ENCODE results near the gene TYMP. TPM values are rescaled to one million over a fixed set of nuclear protein-coding genes. Genes with fewer than 3 reads are reported as not detected.

The TYMP gene
- total RNA-seq, 3 donors from 2014 or later (not counting 1 experiment from before 2014, with no cell fraction given) = 17.7 to 44.6 (median 32.4) TPM

GRCh38 chr22:50486561-50487289, 43.1 kb downstream of the TYMP start, which contains the start of gene MIOX:
MIOX (plus strand) TSS chr22:50486859; CDS start chr22:50486898, 39 bp downstream.
- Histone ChIP-seq H3K27me3 (ENCODE audit: control insufficient read depth, insufficient read depth, low read length) (peaks cover 14% of the 10 kb centered on the region), H3K9me3 (ENCODE audit: control insufficient read depth, insufficient read depth, low read length) (no peaks in the 10 kb centered on the region), H3K4me1 (ENCODE audit: control insufficient read depth, insufficient read depth, low read length) (peaks cover 18% of the 10 kb centered on the region), H3K27ac (ENCODE audit: low read length) (no peak within 1 kb of the TSS), H3K4me3 (ENCODE audit: low read length) (no peak within 1 kb of the TSS), H3K36me3 (ENCODE audit: control insufficient read depth, insufficient read depth, low read length) (no peaks in the 10 kb centered on the region)
- Mint-ChIP-seq H3K4me1 (peaks cover 0 to 5% of the 10 kb centered on the region in 2 donors), H3K27me3 (ENCODE audit: low read depth in 2 of 2) (peaks cover 8 to 9% of the 10 kb centered on the region in 2 donors), H3K27ac (no peak within 1 kb of the TSS), H3K9me3 (no peaks in the 10 kb centered on the region), H3K4me3 (no peak within 1 kb of the TSS), H3K36me3 (no peaks in the 10 kb centered on the region)
- no peak for ATAC-seq
- TF ChIP-seq CTCF (IDR thresholded peaks at IDR 0.05) = no peak
- intact Hi-C loops (cut with micrococcal nuclease) = no loop called here
- 79% methylated on average over 23 of the region's 23 CpGs for WGBS (ENCODE audit: insufficient coverage)
- no peak for DNase-seq

- Histone ChIP-seq H3K27me3 (ENCODE audit: control insufficient read depth, insufficient read depth, low read length) (peaks cover 14% of the 10 kb centered on the region), H3K36me3 (ENCODE audit: control insufficient read depth, insufficient read depth, low read length) (no peaks in the 10 kb centered on the region), H3K9me3 (ENCODE audit: control insufficient read depth, insufficient read depth, low read length) (no peaks in the 10 kb centered on the region), H3K4me1 (ENCODE audit: control insufficient read depth, insufficient read depth, low read length) (peaks cover 17% of the 10 kb centered on the region), H3K27ac (ENCODE audit: low read length) (no peak overlapping the region), H3K4me3 (ENCODE audit: low read length) (no peak overlapping the region)
- Mint-ChIP-seq H3K36me3 (no peaks in the 10 kb centered on the region), H3K27ac (no peak overlapping the region), H3K4me3 (no peak overlapping the region), H3K9me3 (no peaks in the 10 kb centered on the region), H3K27me3 (ENCODE audit: low read depth in 2 of 2) (peaks cover 6 to 8% of the 10 kb centered on the region in 2 donors), H3K4me1 (no peaks in the 10 kb centered on the region)
- ATAC-seq = no peak
- 71% methylated on average over 29 of the region's 29 CpGs for WGBS (ENCODE audit: insufficient coverage)
- no peak for DNase-seq
- TF ChIP-seq CTCF (IDR thresholded peaks at IDR 0.05) = no peak
- intact Hi-C loops (cut with micrococcal nuclease) = no loop called here
Observed at GRCh38 chr22:50485221-50486131, 44.3 kb downstream of the TYMP start.

- H3K27ac Mint-ChIP-seq = no peak overlapping the region
- Histone ChIP-seq H3K27ac (ENCODE audit: low read length) (no peak overlapping the region), H3K4me3 (ENCODE audit: low read length) (no peak overlapping the region), H3K36me3 (ENCODE audit: control insufficient read depth, insufficient read depth, low read length) (no peaks in the 10 kb centered on the region), H3K4me1 (ENCODE audit: control insufficient read depth, insufficient read depth, low read length) (peaks cover 17% of the 10 kb centered on the region), H3K9me3 (ENCODE audit: control insufficient read depth, insufficient read depth, low read length) (no peaks in the 10 kb centered on the region), H3K27me3 (ENCODE audit: control insufficient read depth, insufficient read depth, low read length) (peaks cover 14% of the 10 kb centered on the region)
- no peaks in the 10 kb centered on the region for H3K4me1 Mint-ChIP-seq
- no peaks in the 10 kb centered on the region for H3K9me3 Mint-ChIP-seq
- H3K36me3 Mint-ChIP-seq = no peaks in the 10 kb centered on the region
- WGBS (ENCODE audit: insufficient coverage) = 88% methylated on average over 31 of the region's 31 CpGs
- no peak overlapping the region for H3K4me3 Mint-ChIP-seq
- ATAC-seq = no peak
- TF ChIP-seq CTCF (IDR thresholded peaks at IDR 0.05) = no peak
- DNase-seq = no peak
- peaks cover 12 to 16% of the 10 kb centered on the region in 2 donors for H3K27me3 Mint-ChIP-seq (ENCODE audit: low read depth in 2 of 2)
- intact Hi-C loops (cut with micrococcal nuclease) = no loop called here
Observed at GRCh38 chr22:50483977-50484853, 45.6 kb downstream of the TYMP start.

Data from natural killer cell (primary cell).